CD4-positive, alpha-beta T cell (primary cell): ENCODE data around the gene KCTD6. TPM values are rescaled to one million over a fixed set of nuclear protein-coding genes. Genes with fewer than 3 reads are reported as not detected.

Source experiments
- ATAC-seq: fragments of 200-7000 bp; cut with Tn5 transposase; one replicate; pipeline ENCODE4 v1.10.0; 2022; ENCODE audit warnings: mild to moderate bottlenecking; ENCODE audit not compliant: poor library complexity
- CTCF ChIA-PET: fragments of 350-600 bp; sonication (Branson Sonifier 250); formaldehyde crosslinking; loops from one replicate; lab custom pipeline; 2021; ENCODE audit warnings: antibody characterized with exemption, inconsistent platforms; lab: Charles Lee
- POLR2A ChIA-PET: fragments of 350-600 bp; sonication (Branson Sonifier 250); formaldehyde crosslinking; loops from one replicate; lab custom pipeline; 2021; ENCODE audit warnings: antibody characterized with exemption, inconsistent platforms; lab: Charles Lee
- DNase-seq, 14 experiments: peaks; one replicate each; pipeline ENCODE4 v3.0.0-alpha.2; 2013 to 2020; ENCODE audit warnings: mixed read lengths in 2 of 14
- H3K27ac ChIP-seq, 2 donors: one replicate each; pipeline versions ENCODE4 v1.5.1 to v1.7.0; 2013; ENCODE audit warnings: low read length in 2 of 2, low read depth in 1 of 2, mild to moderate bottlenecking in 1 of 2
- H3K27me3 ChIP-seq, 2 experiments: 1 replicate in 1 of 2; 2 replicates in 1 of 2; pipeline versions ENCODE4 v1.6.1 to v1.7.0; 2013; ENCODE audit warnings: low read length in 2 of 2, control low read depth in 1 of 2, mild to moderate bottlenecking in 1 of 2, moderate library complexity in 1 of 2; ENCODE audit not compliant: insufficient read depth in 2 of 2, control insufficient read depth in 1 of 2
- H3K36me3 ChIP-seq: one replicate; pipeline ENCODE4 v1.6.1; 2013; ENCODE audit warnings: low read length, control low read depth; ENCODE audit not compliant: insufficient read depth
- H3K4me1 ChIP-seq: one replicate; pipeline ENCODE4 v1.6.1; 2013; ENCODE audit warnings: low read length, control low read depth; ENCODE audit not compliant: insufficient read depth
- H3K4me3 ChIP-seq: one replicate; pipeline ENCODE4 v1.5.1; 2013; ENCODE audit warnings: mild to moderate bottlenecking, low read length, moderate library complexity
- H3K9me3 ChIP-seq, 2 experiments: 1 replicate in 1 of 2; 2 replicates in 1 of 2; pipeline versions ENCODE4 v1.6.1 to v1.7.0; 2013; ENCODE audit warnings: low read length in 2 of 2, mild to moderate bottlenecking in 2 of 2, control low read depth in 1 of 2, moderate library complexity in 1 of 2; ENCODE audit not compliant: control insufficient read depth in 1 of 2, insufficient read depth in 1 of 2
- H3K27ac Mint-ChIP-seq: one replicate; pipeline ENCODE4 v1.8.0; 2020; ENCODE audit warnings: mixed read lengths
- H3K27me3 Mint-ChIP-seq: one replicate; pipeline ENCODE4 v1.8.0; 2021; ENCODE audit warnings: mixed read lengths
- H3K36me3 Mint-ChIP-seq: one replicate; pipeline ENCODE4 v1.8.0; 2021; ENCODE audit warnings: low read depth, mixed read lengths
- H3K4me1 Mint-ChIP-seq: one replicate; pipeline ENCODE4 v1.8.0; 2021; ENCODE audit warnings: low read depth, mixed read lengths
- H3K4me3 Mint-ChIP-seq: one replicate; pipeline ENCODE4 v1.8.0; 2020; ENCODE audit warnings: mild to moderate bottlenecking, mixed read lengths
- H3K9me3 Mint-ChIP-seq: one replicate; pipeline ENCODE4 v1.8.0; 2020; ENCODE audit warnings: mixed read lengths
- intact Hi-C, 2 experiments: fragments of 100-400 bp; cut with DNase I in 1 of 2; cut with micrococcal nuclease in 1 of 2; formaldehyde crosslinking; loops; one replicate each; pipeline versions ENCODE4 v1.15.1 to v1.9.0; 2023 to 2025; cut with DNase I, micrococcal nuclease
- total RNA-seq, 174 experiments: library from RNA in 2 of 174; stranded (reverse) in 2 of 174; gene quantifications; one replicate each; pipeline ENCODE4 v1.2.3 and lab custom pipeline; 2021 to 2026
- TF ChIP-seq, protein P1 (sequence below): fragments of 200-600 bp; IDR thresholded peaks from one replicate; pipeline ENCODE4 v1.8.0; 2022; ENCODE audit warnings: antibody characterized with exemption, mild to moderate bottlenecking

The KCTD6 gene
- total RNA-seq, 2 experiments from 2014 or later, result 3.8 to 5.0 TPM

DNA sequence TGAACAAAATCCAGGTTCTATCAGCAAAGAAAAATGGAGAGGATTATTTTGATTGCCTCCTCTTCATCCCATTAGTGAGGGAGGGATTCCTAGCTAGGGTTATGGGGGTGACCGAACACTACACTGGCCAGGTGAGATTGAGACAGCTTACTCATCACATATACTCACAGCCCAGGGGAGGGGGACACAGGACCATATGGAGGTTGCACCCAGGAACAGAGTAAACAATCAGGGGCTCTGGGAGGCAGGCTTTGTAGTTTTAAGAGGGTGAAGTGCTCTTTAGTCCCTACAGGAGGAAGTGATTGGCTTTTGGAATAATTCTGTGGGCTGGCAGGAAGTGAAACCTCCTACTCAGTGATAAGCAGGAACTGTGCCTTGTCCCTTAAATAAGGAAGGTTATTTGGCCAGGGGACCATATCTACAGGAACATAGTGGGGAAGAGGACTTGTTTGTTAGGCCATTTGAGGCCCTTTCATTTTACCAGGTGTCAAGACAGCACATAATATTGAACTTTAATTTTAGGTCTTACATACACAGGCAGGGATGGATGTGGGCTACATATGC is 17.5 kb upstream of the KCTD6 start:
- CTCF ChIA-PET, result interaction anchor here (0.5 kb wide), 1 partner anchor 168 kb away, joined by 3 read pairs; the partner anchor contains the start of genes HTD2 and RPP14
- H3K9me3 ChIP-seq, result no peaks in the 10 kb centered on the region

GRCh38 chr3:58474967-58475578 is 16.8 kb upstream of the KCTD6 start:
- no peak for DNase-seq
- no peaks in the 10 kb centered on the region for H3K27me3 Mint-ChIP-seq
- no peak for ATAC-seq
- H3K36me3 Mint-ChIP-seq, result no peaks in the 10 kb centered on the region
- no peak overlapping the region for H3K27ac Mint-ChIP-seq
- H3K9me3 Mint-ChIP-seq, result no peaks in the 10 kb centered on the region
- TF ChIP-seq, protein P1, sequence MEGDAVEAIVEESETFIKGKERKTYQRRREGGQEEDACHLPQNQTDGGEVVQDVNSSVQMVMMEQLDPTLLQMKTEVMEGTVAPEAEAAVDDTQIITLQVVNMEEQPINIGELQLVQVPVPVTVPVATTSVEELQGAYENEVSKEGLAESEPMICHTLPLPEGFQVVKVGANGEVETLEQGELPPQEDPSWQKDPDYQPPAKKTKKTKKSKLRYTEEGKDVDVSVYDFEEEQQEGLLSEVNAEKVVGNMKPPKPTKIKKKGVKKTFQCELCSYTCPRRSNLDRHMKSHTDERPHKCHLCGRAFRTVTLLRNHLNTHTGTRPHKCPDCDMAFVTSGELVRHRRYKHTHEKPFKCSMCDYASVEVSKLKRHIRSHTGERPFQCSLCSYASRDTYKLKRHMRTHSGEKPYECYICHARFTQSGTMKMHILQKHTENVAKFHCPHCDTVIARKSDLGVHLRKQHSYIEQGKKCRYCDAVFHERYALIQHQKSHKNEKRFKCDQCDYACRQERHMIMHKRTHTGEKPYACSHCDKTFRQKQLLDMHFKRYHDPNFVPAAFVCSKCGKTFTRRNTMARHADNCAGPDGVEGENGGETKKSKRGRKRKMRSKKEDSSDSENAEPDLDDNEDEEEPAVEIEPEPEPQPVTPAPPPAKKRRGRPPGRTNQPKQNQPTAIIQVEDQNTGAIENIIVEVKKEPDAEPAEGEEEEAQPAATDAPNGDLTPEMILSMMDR, result no peak
- ChIA-PET CTCF (interaction anchor here (0.6 kb wide), 1 partner anchor 126 kb away, joined by 3 read pairs; no protein-coding TSS in a partner anchor), POLR2A (no interaction called here)
- Histone ChIP-seq H3K27me3 (no peaks in the 10 kb centered on the region), H3K27ac (no peak overlapping the region), H3K36me3 (no peaks in the 10 kb centered on the region), H3K9me3 (no peaks in the 10 kb centered on the region), H3K4me1 (peaks cover 29% of the 10 kb centered on the region), H3K4me3 (no peak overlapping the region)
- intact Hi-C loops, result no loop called here
- no peak overlapping the region for H3K4me3 Mint-ChIP-seq
- H3K4me1 Mint-ChIP-seq, result peaks cover 24% of the 10 kb centered on the region

More for the DNA sequence above, 17.5 kb upstream of the KCTD6 start:
- H3K4me3 ChIP-seq, result no peak overlapping the region
- Mint-ChIP-seq H3K36me3 (no peaks in the 10 kb centered on the region), H3K4me3 (no peak overlapping the region), H3K4me1 (peaks cover 24% of the 10 kb centered on the region), H3K27me3 (no peaks in the 10 kb centered on the region), H3K9me3 (no peaks in the 10 kb centered on the region), H3K27ac (no peak overlapping the region)
- no peak overlapping the region for H3K27ac ChIP-seq
- no peaks in the 10 kb centered on the region for H3K36me3 ChIP-seq
- ATAC-seq, result no peak
- intact Hi-C loops, result no loop called here
- POLR2A ChIA-PET, result interaction anchor here (0.6 kb wide), 1 partner anchor 9 kb away, joined by 3 read pairs; no protein-coding TSS in a partner anchor
- TF ChIP-seq, protein P1, result no peak
- peaks cover 29% of the 10 kb centered on the region for H3K4me1 ChIP-seq
- peak in 3 of 14 experiments; percentile 21 to 43 (median 36) for DNase-seq
- no peaks in the 10 kb centered on the region for H3K27me3 ChIP-seq

DNA sequence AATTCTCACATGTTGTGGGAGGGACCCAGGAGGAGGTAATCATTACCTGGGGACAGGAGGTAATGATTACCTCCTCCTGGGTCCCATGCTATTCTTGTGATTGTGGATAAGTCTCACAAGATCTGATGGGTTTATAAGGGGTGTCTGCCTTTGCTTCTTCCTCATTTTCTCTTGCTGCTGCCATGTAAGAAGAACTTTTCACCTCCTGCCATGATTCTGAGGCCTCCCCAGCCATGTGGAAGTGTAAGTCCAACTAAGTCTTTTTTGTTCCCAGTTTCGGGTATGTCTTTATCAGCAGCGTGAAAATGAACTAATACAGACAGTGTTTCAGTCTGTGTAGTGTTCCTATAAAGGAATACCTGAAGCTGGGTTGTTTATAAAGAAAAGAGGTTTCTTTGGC is 13.1 kb upstream of the KCTD6 start:
- intact Hi-C loops, result no loop called here
- Mint-ChIP-seq H3K4me3 (no peak overlapping the region), H3K36me3 (no peaks in the 10 kb centered on the region), H3K27ac (no peak overlapping the region), H3K4me1 (peaks cover 13% of the 10 kb centered on the region), H3K9me3 (no peaks in the 10 kb centered on the region), H3K27me3 (no peaks in the 10 kb centered on the region)
- DNase-seq (no peak), ATAC-seq (no peak)
- POLR2A ChIA-PET, result no interaction called here
- CTCF ChIA-PET, result no interaction called here
- Histone ChIP-seq H3K27ac (no peak overlapping the region), H3K9me3 (no peaks in the 10 kb centered on the region), H3K27me3 (no peaks in the 10 kb centered on the region), H3K4me3 (no peak overlapping the region), H3K4me1 (peaks cover 4% of the 10 kb centered on the region), H3K36me3 (no peaks in the 10 kb centered on the region)
- TF ChIP-seq, protein P1, result no peak
